Uterus (tissue), 4 donors: ENCODE measurements around the gene PORCN. TPM values are rescaled to one million over a fixed set of nuclear protein-coding genes. Genes with fewer than 3 reads are reported as not detected.
"Not testable (repeated sequence)": the region's sequence is repeated elsewhere in the genome, so short reads cannot be mapped to it uniquely, and the experiment has no call there.

ENCODE experiments used
- DNase-seq, 2 donors: peaks; one replicate each; pipeline ENCODE4 v3.0.0-alpha.2; 2019 to 2020
- H3K27ac ChIP-seq, 2 donors: fragments of 200-600 bp; sonication (generic); 1 replicate in 1 of 2; 2 replicates in 1 of 2; pipeline ENCODE4 v1.5.1; 2016 to 2018
- H3K27me3 ChIP-seq, 2 donors: fragments of 200-600 bp; sonication (generic); one replicate each; pipeline ENCODE4 v1.5.1; 2018 to 2019; ENCODE audit warnings: control low read depth in 1 of 2
- H3K36me3 ChIP-seq, 2 donors: fragments of 200-600 bp; sonication (generic); one replicate each; pipeline ENCODE4 v1.5.1; 2019; ENCODE audit warnings: control low read depth in 1 of 2
- H3K4me1 ChIP-seq, 2 donors: fragments of 200-600 bp; sonication (generic); one replicate each; pipeline ENCODE4 v1.5.1; 2018 to 2019; ENCODE audit warnings: control low read depth in 1 of 2
- H3K4me3 ChIP-seq, 2 donors: fragments of 200-600 bp; sonication (generic); 1 replicate in 1 of 2; 2 replicates in 1 of 2; pipeline ENCODE4 v1.5.1; 2018 to 2019; ENCODE audit warnings: mild to moderate bottlenecking in 1 of 2
- H3K9me3 ChIP-seq, 2 donors: fragments of 200-600 bp; sonication (generic); one replicate each; pipeline ENCODE4 v1.5.1; 2019; ENCODE audit warnings: control low read depth in 1 of 2
- POLR2A ChIP-seq, 2 donors: fragments of 450-650 bp; IDR thresholded peaks; one replicate each; pipeline ENCODE4 v1.6.1; 2016; ENCODE audit warnings: antibody characterized with exemption in 2 of 2, mild to moderate bottlenecking in 1 of 2, moderate library complexity in 1 of 2
- intact Hi-C: fragments of 100-400 bp; cut with DNase I; formaldehyde crosslinking; loops from one replicate; pipeline ENCODE4 v1.15.1; 2023; ENCODE audit warnings: low total_unique reads
- total RNA-seq, 4 donors: library from RNA; depleted of rRNA in 3 of 4; stranded (reverse); fragments of >200 nt in 3 of 4; gene quantifications; one replicate each; pipeline versions ENCODE4 v1.1.0 to v1.2.4, GENCODE V29; 2014 to 2023
- TF ChIP-seq, protein P1 (sequence below), 4 experiments: fragments of 200-600 bp in 2 of 4; fragments of 450-650 bp in 2 of 4; sonication (generic) in 2 of 4; IDR thresholded peaks; one replicate each; pipeline ENCODE4 v1.5.1; 2016 to 2019; ENCODE audit warnings: antibody characterized with exemption in 4 of 4, mild to moderate bottlenecking in 2 of 4, moderate library complexity in 1 of 4
- donor health status: DM: yes; HTN: yes; CAD: no.

Gene PORCN
- total RNA-seq, 4 donors from 2014 or later: 0.77 to 16.5 (median 4.8) TPM

GRCh38 chrX:48520455-48520854 is 11.7 kb downstream of the PORCN start:
- H3K4me3 ChIP-seq: no peak overlapping the region
- no peaks in the 10 kb centered on the region for H3K9me3 ChIP-seq
- no peak for TF ChIP-seq POLR2A (IDR thresholded peaks at IDR 0.05)
- TF ChIP-seq, protein P1, sequence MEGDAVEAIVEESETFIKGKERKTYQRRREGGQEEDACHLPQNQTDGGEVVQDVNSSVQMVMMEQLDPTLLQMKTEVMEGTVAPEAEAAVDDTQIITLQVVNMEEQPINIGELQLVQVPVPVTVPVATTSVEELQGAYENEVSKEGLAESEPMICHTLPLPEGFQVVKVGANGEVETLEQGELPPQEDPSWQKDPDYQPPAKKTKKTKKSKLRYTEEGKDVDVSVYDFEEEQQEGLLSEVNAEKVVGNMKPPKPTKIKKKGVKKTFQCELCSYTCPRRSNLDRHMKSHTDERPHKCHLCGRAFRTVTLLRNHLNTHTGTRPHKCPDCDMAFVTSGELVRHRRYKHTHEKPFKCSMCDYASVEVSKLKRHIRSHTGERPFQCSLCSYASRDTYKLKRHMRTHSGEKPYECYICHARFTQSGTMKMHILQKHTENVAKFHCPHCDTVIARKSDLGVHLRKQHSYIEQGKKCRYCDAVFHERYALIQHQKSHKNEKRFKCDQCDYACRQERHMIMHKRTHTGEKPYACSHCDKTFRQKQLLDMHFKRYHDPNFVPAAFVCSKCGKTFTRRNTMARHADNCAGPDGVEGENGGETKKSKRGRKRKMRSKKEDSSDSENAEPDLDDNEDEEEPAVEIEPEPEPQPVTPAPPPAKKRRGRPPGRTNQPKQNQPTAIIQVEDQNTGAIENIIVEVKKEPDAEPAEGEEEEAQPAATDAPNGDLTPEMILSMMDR (IDR thresholded peaks at IDR 0.05): no peak
- DNase-seq: no peak
- H3K27me3 ChIP-seq: no peaks in the 10 kb centered on the region
- intact Hi-C loops: no loop called here
- H3K36me3 ChIP-seq: no peaks in the 10 kb centered on the region
- H3K4me1 ChIP-seq: no peaks in the 10 kb centered on the region
- no peak overlapping the region for H3K27ac ChIP-seq

- no peak for TF ChIP-seq POLR2A (IDR thresholded peaks at IDR 0.05)
- TF ChIP-seq, protein P1 (IDR thresholded peaks at IDR 0.05): no peak
- intact Hi-C loops: no loop called here
- H3K27me3 ChIP-seq: no peaks in the 10 kb centered on the region
- no peak overlapping the region for H3K4me3 ChIP-seq
- no peaks in the 10 kb centered on the region for H3K4me1 ChIP-seq
- peak overlapping the region in 1 of 2 donors; percentile 78 for H3K27ac ChIP-seq
- no peaks in the 10 kb centered on the region for H3K36me3 ChIP-seq
- no peak for DNase-seq
- H3K9me3 ChIP-seq: no peaks in the 10 kb centered on the region
Measured at GRCh38 chrX:48520976-48521352, 12.2 kb downstream of the PORCN start.

DNA sequence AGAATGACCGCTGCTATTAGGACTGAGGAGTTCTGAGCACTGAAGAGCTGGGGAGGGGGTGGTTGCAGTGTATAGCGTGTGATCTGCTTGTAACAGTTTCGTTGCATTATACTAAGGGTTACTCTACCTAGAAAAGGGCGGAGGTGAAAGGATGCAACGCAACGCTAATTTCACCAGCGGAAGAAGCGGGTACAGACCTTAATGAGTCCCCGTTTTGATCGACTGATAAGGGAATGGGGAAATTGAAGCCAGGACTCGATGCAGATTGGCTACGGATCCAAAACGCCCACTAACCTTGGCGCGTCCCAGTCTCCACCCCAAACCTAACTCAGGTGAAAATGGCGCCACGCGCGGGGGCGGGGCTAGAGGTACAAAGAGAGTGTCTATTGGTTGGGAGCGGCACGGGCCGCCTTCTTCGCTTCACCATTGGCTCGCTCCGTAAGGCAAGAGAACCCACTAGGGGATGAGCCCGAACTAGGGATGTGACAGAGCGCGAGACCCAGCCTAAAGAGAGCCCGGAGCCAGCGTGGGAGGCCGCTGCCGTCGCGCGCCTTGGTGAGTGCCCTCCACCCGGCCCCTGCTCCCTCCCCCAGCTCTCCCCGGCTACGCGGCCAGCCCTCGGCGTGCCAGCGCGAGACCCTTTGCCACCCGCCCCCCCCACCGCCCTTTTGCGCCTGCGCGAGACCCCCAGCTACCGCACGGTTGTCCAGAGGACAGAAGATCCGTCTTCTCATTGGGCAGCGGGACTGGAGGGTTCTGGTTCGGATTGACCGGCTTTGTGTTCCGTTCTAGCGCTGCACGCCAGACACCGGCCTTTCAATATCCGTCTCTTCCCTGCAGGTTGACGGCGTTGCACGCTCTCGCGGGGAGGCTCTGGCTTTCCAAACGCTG is 12.8 kb downstream of the PORCN start, which contains the start of gene EBP:
Gene EBP (plus strand): TSS at position 456 of the 891 bp plus-strand sequence. CDS start 1,964 bp downstream, outside the sequence.
- TF ChIP-seq, protein P1 (IDR thresholded peaks at IDR 0.05): no peak
- peak; percentile 31 to 48 for TF ChIP-seq POLR2A (IDR thresholded peaks at IDR 0.05)
- peak; percentile 84 to 85 for DNase-seq
- Histone ChIP-seq H3K4me1 (no peaks in the 10 kb centered on the region), H3K36me3 (no peaks in the 10 kb centered on the region), H3K9me3 (no peaks in the 10 kb centered on the region), H3K27me3 (no peaks in the 10 kb centered on the region), H3K4me3 (peak within 1 kb of the TSS; percentile 43 to 47), H3K27ac (peak within 1 kb of the TSS; percentile 65 to 78)
- intact Hi-C loops: no loop called here

- DNase-seq: no peak
- H3K36me3 ChIP-seq: no peaks in the 10 kb centered on the region
- no peak for TF ChIP-seq POLR2A (IDR thresholded peaks at IDR 0.05)
- TF ChIP-seq, protein P1 (IDR thresholded peaks at IDR 0.05): no peak
- intact Hi-C loops: no loop called here
- H3K27me3 ChIP-seq: no peaks in the 10 kb centered on the region
- peak overlapping the region; percentile 65 to 78 for H3K27ac ChIP-seq
- H3K9me3 ChIP-seq: no peaks in the 10 kb centered on the region
- peak overlapping the region; percentile 43 to 47 for H3K4me3 ChIP-seq
- H3K4me1 ChIP-seq: no peaks in the 10 kb centered on the region
Measured at GRCh38 chrX:48522291-48522690, 13.5 kb downstream of the PORCN start.

GRCh38 chrX:48523682-48524081 is 14.9 kb downstream of the PORCN start:
- Histone ChIP-seq H3K9me3 (no peaks in the 10 kb centered on the region), H3K27me3 (no peaks in the 10 kb centered on the region), H3K27ac (no peak overlapping the region), H3K4me1 (no peaks in the 10 kb centered on the region), H3K36me3 (no peaks in the 10 kb centered on the region), H3K4me3 (no peak overlapping the region)
- intact Hi-C loops: no loop called here
- no peak for DNase-seq
- TF ChIP-seq POLR2A (IDR thresholded peaks at IDR 0.05): no peak
- TF ChIP-seq, protein P1 (IDR thresholded peaks at IDR 0.05): no peak

DNA sequence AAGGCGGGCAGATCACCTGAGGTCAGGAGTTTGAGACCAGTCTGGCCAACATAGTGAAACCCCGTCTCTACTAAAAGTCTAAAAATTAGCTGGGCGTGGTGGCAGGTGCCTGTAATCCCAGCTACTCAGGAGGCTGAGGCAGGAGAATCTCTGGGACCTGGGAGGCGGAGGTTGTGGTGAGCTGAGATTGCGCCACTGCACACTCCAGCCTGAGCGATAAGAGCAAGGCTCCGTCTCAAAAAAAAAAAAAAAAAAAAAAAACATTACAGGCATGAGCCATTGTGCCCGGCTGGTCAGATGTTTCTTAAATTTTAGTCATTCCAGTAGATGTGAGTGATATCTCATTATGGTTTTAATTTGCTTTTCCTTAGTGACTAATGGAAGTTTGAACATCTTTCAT is 17.1 kb downstream of the PORCN start:
- H3K27ac ChIP-seq, H3K9me3 ChIP-seq, DNase-seq, H3K4me3 ChIP-seq, H3K27me3 ChIP-seq, intact Hi-C loops, H3K36me3 ChIP-seq, H3K4me1 ChIP-seq: not testable (repeated sequence)
